ENCODE data around the gene SPATA2. TPM values are rescaled to one million over a fixed set of nuclear protein-coding genes. Genes with fewer than 3 reads are reported as not detected.

SPATA2 gene
- total and polyA plus RNA-seq, 2 of the 13 experiments (the other 11 are each of a cell fraction or from before 2014, with no cell fraction given): 3.2 to 8.7 TPM

- TF ChIP-seq ZNF232 (CRISPR knock-in tag; IDR thresholded peaks at IDR 0.05; ENCODE audit: borderline replicate concordance) (peak; percentile 74; the same call in 1 of the 2 replicates), ZNF781 (CRISPR knock-in tag; IDR thresholded peaks at IDR 0.05; ENCODE audit: borderline replicate concordance, not compliant biosample characterization) (peak; percentile 39), ZHX1 (CRISPR knock-in tag; IDR thresholded peaks at IDR 0.05; ENCODE audit: low read depth) (peak; percentile 95), SETDB1 (CRISPR knock-in tag; IDR thresholded peaks at IDR 0.05; ENCODE audit: borderline replicate concordance) (no peak), REPIN1 (CRISPR knock-in tag; IDR thresholded peaks at IDR 0.05; ENCODE audit: borderline replicate concordance, low read depth) (peak; percentile 96; the same call in 1 of the 2 replicates), NFAT5 (CRISPR knock-in tag; IDR thresholded peaks at IDR 0.05) (peak; percentile 75; the same call in 1 of the 2 replicates), ZFP36L2 (CRISPR knock-in tag; IDR thresholded peaks at IDR 0.05) (no peak), HDAC2 (CRISPR knock-in tag; IDR thresholded peaks at IDR 0.05) (peak; percentile 90), ZNF724P (CRISPR knock-in tag; IDR thresholded peaks at IDR 0.05; ENCODE audit: borderline replicate concordance) (no peak; the same call in 1 of the 2 replicates), KDM5A (IDR thresholded peaks at IDR 0.05; ENCODE audit: borderline replicate concordance, low read length) (peak; percentile 97), ZBTB33 (CRISPR knock-in tag; IDR thresholded peaks at IDR 0.05) (no peak; the same call in 1 of the 2 replicates), ZNF253 (CRISPR knock-in tag; IDR thresholded peaks at IDR 0.05; ENCODE audit: borderline replicate concordance) (no peak), U2AF2 (IDR thresholded peaks at IDR 0.05; ENCODE audit: low read depth, low read length) (no peak; the same call in 1 of the 2 replicates), NR2F1 (CRISPR knock-in tag; IDR thresholded peaks at IDR 0.05) (peak in 1 of 2 experiments; percentile 41; a peak in 1 of 4 replicates), MYC (CRISPR knock-in tag; IDR thresholded peaks at IDR 0.05; ENCODE audit: borderline replicate concordance) (peak; percentile 84), HOXA9 (CRISPR knock-in tag; IDR thresholded peaks at IDR 0.05; ENCODE audit: borderline replicate concordance) (peak; percentile 59; the same call in 1 of the 2 replicates), NFE2L2 (IDR thresholded peaks at IDR 0.05; ENCODE audit: low read length) (no peak), HCFC1 (IDR thresholded peaks at IDR 0.05; ENCODE audit: low read depth, low read length) (peak; percentile 69), SNRNP70 (IDR thresholded peaks at IDR 0.05; ENCODE audit: low read depth, low read length) (no peak)
Measured at GRCh38 chr20:49915380-49916145, at the start of gene SPATA2 (continued).

Measured in HepG2 (cell line).